D721Med (cell line): ENCODE results near the gene PCNA.
"Not testable (repeated sequence)": the region's sequence is repeated elsewhere in the genome, so short reads cannot be mapped to it uniquely, and the experiment has no call there.

ENCODE experiments used
- DNase-seq: peaks from one replicate; pipeline ENCODE4 v3.0.0; 2011; ENCODE audit warnings: low spot score; ENCODE audit not compliant: insufficient read length
- FAIRE-seq: peaks from 2 replicates; lab custom pipeline; 2011; peaks lifted over from hg19 to GRCh38; lab: Jason Lieb, UNC
- CTCF ChIP-seq: IDR thresholded peaks from 2 replicates; pipeline ENCODE4 v1.5.1; 2012; ENCODE audit warnings: mild to moderate bottlenecking, control low read depth; ENCODE audit not compliant: insufficient read depth; ENCODE audit errors: missing control alignments

Gene PCNA

GRCh38 chr20:5072756-5073659 lies 46.8 kb downstream of the PCNA start:
- no peak for TF ChIP-seq CTCF
- DNase-seq (no peak), FAIRE-seq (no peak)

- FAIRE-seq, result not testable (repeated sequence)
These were observed 47.8 kb downstream of the PCNA start for GRCh38 chr20:5071942-5072341.

GRCh38 chr20:5070570-5070969 lies 49.2 kb downstream of the PCNA start:
- no peak for DNase-seq
- TF ChIP-seq CTCF, result no peak
- FAIRE-seq, result no peak

More at GRCh38 chr20:5071942-5072341, 47.8 kb downstream of the PCNA start:
- not testable (repeated sequence) for DNase-seq

GRCh38 chr20:5070081-5070480 lies 49.7 kb downstream of the PCNA start:
- TF ChIP-seq CTCF, result no peak
- DNase-seq, result no peak
- FAIRE-seq, result no peak

- DNase-seq, result no peak
- no peak for FAIRE-seq
- TF ChIP-seq CTCF, result no peak
These were observed 50.5 kb downstream of the PCNA start for GRCh38 chr20:5069141-5069806.

- DNase-seq (no peak), FAIRE-seq (no peak)
- TF ChIP-seq CTCF, result no peak
These were observed 51.7 kb downstream of the PCNA start for GRCh38 chr20:5067877-5068645.

- FAIRE-seq (no peak), DNase-seq (no peak)
- no peak for TF ChIP-seq CTCF
These were observed 53.8 kb downstream of the PCNA start for GRCh38 chr20:5065879-5066383.
